Stimulated activated CD4-positive, alpha-beta T cell treated with anti-CD3 and anti-CD28 coated beads, Interleukin-15, amount 100 ng/mL, for 48 hours (primary cell): ENCODE measurements around the gene DAB2IP.

ENCODE experiments used
- DNase-seq, 2 donors: peaks; one replicate each; pipeline ENCODE4 v3.0.0-alpha.2; 2020; ENCODE audit warnings: low read depth in 2 of 2

The DAB2IP gene

GRCh38 chr9:121701736-121702261 lies 50.4 kb downstream of the DAB2IP start:
- DNase-seq = no peak

- no peak for DNase-seq
Observed at GRCh38 chr9:121703014-121703734, 51.7 kb downstream of the DAB2IP start.

GRCh38 chr9:121704281-121704680 lies 52.8 kb downstream of the DAB2IP start:
- DNase-seq = no peak

- no peak for DNase-seq
Observed at GRCh38 chr9:121706149-121706750, 54.8 kb downstream of the DAB2IP start.

GRCh38 chr9:121707477-121708424 lies 56.3 kb downstream of the DAB2IP start:
- no peak for DNase-seq

- DNase-seq = no peak
Observed at GRCh38 chr9:121708768-121709488, 57.5 kb downstream of the DAB2IP start.

- no peak for DNase-seq
Observed at GRCh38 chr9:121709798-121710197, 58.4 kb downstream of the DAB2IP start.

GRCh38 chr9:121711281-121711680 lies 59.8 kb downstream of the DAB2IP start:
- no peak for DNase-seq

- no peak for DNase-seq
Observed at GRCh38 chr9:121711797-121712196, 60.4 kb downstream of the DAB2IP start.

- DNase-seq = no peak
Observed at GRCh38 chr9:121713400-121714070, 62.1 kb downstream of the DAB2IP start.

- no peak for DNase-seq
Observed at GRCh38 chr9:121714075-121714705, 62.8 kb downstream of the DAB2IP start.

GRCh38 chr9:121714873-121715272 lies 63.4 kb downstream of the DAB2IP start:
- DNase-seq = no peak

GRCh38 chr9:121717141-121717991 lies 65.9 kb downstream of the DAB2IP start:
- DNase-seq = no peak

- DNase-seq = no peak
Observed at GRCh38 chr9:121718084-121718483, 66.7 kb downstream of the DAB2IP start.

- no peak for DNase-seq
Observed at GRCh38 chr9:121718501-121718900, 67.1 kb downstream of the DAB2IP start.

GRCh38 chr9:121720311-121721057 lies 69.0 kb downstream of the DAB2IP start:
- no peak for DNase-seq

GRCh38 chr9:121721058-121721350 lies 69.6 kb downstream of the DAB2IP start:
- no peak for DNase-seq

- no peak for DNase-seq
Observed at GRCh38 chr9:121721770-121722169, 70.3 kb downstream of the DAB2IP start.
